HG03095 (cell line): ENCODE measurements around the gene KIF13A.
"Not testable (repeated sequence)": the region's sequence is repeated elsewhere in the genome, so short reads cannot be mapped to it uniquely, and the experiment has no call there.

Experiments used
- ATAC-seq: cut with Tn5 transposase; IDR thresholded peaks from one replicate; pipeline ENCODE4 v1.9.1; 2021; ENCODE audit warnings: moderate library complexity; ENCODE audit not compliant: unreplicated experiment

Gene KIF13A

DNA sequence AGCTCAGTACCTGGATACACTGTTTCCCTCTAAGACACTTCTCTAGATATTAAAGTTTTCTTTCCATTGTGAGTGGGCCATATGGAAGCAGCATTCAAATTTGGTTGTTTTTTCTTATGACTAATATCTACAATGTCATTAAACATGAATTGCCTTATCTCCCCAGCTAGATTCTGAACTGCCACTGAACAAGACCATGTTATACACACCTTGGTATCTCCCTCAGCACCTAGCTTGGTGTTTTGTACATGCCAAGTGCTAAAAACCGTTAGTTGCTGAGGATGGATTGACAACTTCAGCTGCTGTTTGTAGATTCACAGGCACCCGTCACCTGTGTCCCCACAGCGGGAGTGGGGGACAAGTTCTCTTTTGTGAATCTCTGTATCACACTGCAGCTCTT is 131.1 kb downstream of the KIF13A start:
- no peak for ATAC-seq

DNA sequence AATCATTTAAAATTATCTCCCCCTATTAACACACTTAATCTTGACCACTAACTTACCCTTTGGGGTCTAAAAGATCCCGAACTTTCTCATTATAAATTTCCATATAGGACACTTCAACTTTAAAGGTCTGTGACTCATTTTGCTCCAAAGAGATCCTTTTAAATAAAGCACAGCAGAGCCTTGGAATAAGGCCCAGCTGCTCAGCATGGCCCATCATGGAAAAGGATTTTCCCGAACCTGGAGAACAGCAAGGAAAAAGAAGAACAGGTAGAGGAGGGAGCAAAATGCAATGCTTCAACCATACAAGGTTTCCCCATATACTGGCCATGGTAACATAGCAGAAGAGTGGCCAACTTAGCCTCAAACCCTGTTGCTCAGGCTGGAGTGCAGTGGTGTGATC is 132.1 kb downstream of the KIF13A start:
- no peak for ATAC-seq

DNA sequence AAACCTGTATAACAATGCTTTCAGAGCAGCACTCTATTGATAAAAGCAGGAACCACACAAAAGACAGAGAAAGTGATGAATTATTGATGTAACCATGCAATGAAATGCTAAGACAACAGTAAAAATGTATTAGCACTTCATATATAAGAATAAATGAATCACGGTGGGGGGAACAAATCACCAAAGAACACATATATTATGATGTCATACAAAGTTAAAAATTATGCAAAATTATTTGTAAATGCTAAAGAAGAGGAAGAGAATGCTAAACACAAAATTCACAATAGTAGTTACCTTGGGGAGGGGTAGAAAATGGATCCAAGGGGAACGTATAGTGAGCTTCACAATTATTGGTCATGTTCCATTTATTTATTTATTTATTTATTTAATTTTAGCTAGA is 133.9 kb downstream of the KIF13A start:
- ATAC-seq = no peak

DNA sequence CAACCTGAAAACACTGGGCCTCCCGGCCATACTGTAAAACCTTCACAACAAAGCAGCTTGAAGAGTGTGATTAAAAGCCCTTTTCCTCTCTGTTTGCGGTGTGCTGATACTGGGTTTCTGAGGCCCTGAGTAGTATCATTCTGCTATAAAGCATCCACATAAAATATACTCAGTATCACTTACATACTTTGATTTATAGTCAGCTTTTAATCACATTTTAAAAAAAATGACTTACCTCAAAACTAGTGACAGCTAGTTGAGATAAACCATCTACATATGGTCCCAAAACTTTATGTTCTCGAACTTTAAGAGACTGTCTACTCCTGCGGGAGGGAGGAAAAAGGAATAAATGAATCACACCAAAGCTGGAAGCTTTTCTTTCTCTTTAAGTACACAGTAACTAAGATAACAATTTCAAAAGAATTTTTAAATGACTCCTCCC is 135.7 kb downstream of the KIF13A start:
- ATAC-seq = no peak

DNA sequence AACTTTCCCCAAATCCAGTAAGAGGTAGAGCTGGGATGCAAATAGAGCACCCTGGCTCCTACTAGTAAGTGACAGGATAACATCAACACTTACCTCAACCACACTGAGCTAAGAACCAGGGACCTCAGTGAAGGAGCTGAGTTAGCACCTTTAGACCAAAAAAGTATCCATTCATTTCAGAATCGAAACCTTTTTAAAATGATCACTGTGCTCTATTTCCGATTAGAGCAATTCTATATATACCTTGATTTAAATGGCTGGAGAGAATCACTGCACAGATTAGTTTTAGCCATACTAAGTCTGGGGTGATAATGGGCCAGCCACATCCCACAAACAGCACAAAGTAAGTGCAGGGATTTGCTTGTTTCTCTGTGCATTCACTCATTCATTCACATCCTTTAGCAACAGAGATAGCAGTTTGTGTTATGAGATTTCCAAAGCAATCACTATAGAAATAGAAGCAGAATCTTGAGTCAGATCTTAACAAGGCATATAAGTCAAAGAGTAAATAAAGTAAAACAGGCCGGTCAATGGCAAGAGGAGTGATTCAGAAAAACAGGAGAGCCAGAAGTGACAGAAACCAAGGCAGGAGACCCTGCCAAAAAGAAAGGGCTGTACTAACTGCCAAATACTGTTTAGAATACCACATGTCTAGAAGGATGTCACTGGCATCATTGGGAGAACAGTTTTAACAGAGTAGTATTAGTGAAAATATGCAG is 136.3 kb downstream of the KIF13A start:
- ATAC-seq = no peak

DNA sequence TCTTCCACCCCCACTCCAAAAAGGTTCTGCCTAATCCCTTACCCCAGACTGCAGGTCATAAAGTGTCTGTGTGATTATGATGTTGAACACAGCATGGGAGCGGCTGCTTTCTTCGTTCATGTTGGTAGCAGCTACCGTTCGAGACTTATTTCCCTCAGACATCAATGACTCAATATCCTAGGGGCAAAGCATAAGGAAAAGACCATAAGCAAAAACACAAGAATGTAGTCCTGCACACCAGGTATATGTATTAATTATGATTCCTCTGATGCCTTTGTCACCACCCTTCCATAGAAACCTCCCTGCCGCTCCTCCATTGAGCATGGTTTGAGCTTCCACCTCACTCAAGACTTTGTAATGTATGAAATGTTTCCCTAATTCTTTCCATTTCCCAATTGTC is 137.2 kb downstream of the KIF13A start:
- ATAC-seq = no peak

DNA sequence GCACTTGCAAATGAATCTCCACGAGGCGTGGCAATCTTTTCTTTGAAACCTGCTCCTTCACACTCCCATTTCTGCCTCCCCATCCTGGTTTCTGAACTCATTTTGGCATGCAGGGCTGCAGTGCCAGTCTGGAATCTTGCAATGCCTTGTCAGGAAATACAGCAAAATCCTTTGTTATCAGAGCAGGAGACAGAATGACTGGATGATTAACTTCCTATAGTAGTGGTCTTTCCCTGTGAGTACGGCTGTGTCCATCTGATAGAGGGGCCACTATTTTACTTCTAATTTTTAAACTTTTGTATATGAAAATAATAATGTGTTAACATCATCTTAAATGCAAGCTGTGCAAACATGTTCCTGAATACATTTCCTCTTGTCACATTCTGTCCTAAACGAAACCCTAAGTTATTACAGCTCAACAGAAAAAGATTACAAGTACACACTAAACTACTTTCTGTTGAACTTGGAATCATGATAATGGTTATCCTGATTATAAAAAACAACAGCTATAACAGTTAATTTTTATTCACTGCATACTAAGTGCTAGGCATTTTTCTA is 140.2 kb downstream of the KIF13A start:
- ATAC-seq = no peak

DNA sequence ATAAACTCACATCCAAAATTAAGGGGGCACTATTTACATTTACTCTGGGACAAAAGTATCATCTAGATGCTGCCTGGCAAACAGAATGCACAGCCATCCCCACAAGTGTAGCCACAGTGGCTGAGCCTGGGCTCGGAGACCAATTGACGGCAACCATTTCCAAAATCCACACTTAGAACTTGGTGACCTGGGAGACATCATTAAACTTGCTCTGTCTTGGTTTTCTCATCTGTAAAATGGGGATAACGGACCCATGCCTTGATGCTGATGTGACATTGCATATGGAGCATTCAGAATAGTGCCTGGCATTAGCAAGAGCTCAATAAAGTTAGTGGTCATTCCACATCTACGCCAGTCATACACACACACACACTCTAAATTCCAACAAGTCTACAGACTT is 140.7 kb downstream of the KIF13A start:
- ATAC-seq = no peak

DNA sequence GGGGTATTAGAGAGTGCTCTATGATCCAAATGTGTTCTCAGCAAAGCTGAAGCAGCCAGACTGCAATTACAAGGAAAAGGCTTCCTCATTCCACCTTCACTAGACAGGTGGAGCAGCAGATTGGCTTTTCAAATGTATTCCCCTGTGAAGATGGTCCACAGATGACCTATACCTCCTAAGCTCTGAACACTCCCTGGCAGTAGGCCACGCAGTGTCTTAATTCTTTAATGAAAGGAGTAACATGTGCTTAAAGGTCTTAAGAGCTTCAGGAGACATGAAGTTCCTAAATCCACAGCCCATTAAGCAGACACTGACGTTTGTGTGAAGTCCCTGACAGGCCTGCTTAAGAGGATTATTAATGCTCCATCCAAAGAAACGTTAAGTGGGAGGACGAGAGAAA is 141.8 kb downstream of the KIF13A start:
- ATAC-seq = no peak

DNA sequence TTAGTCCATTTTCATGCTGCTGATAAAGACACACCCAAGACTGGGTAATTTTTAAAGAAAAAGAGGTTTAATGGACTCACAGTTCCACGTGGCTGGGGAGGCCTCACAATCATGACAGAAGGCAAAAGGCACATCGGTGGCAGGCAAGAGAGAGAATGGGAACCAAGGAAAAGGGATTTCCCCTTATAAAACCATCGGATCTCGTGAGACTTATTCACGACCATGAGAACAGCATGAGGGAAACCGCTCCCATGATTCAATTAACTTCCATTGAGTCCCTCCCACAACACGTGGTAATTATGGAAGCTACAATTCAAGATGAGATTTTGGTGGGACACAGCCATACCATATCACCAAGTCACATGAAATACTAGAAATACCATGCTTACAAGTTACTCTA is 142.5 kb downstream of the KIF13A start:
- not testable (repeated sequence) for ATAC-seq

DNA sequence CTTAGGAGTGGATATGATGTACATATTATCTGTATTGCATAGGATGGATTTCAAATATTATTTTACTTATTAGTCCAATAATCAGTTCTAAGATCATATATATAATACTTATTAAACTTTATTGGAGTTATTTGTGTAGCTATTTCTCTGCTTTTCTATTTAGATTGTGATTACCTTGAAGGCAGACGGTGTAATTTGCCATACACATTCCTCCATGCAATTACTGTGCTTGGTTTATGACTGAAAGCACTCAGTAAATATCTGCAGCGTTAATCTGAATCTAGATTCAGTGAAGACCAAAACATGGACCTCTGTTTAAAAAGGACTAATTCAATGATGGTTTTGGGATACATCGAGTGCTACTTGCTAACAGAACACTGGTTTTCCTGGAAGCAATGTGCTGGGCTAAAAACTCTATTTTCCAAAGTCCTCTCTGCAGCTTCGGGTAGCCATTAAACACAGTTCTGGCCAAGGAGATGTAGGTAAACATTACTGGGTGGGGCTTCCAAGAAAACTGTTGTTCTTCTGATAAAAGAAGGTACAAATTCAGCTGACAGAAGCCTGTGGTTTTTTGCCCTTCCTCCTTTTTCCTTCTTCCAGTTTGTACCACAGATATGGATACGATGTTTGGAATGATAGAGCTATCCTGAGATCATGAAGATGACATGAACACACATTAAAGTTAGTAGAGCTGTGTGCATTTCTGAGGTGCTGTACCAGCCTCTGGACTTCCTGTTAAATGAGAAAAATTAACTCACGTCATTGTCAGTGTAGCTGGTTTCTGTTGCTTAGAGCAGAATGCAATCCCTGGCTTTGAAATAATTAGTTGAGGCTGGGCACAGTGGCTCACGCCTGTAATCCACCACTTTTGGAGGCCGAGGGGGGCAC is 144.3 kb downstream of the KIF13A start:
- no peak for ATAC-seq

DNA sequence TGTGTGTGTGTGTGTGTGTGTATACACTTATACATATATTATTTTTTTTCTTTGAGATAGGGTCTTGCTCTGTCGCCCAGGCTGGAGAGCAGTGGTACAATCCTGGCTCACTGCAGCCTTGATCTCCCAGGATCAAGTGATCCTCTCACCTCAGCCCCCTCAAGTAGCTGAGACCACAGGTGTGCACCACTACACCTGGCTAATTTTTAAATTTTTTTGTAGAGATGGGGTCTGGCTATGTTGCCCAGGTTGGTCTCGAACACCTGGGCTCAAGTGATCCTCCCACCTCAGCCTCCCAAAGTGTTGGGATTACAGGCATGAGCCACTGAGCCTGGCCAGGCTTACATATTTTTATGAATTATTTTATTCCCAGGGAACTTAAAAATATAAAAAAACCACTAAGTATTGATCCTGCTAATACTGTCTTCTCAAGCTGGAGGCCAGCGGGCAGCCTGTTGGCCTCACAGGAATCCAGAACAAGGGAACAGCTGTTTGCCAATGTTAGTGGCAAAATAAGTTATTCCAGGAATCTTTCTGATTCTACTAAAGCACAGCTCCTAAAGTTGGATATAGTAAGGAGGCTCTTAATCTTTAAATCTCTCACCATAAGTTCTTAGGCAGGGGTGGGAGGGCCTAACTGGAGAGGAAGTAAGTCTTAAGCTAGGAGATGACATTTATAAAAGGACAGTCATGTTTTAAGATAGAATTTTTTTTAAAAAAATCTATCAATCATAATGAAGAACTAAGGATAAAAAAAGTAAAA is 145.2 kb downstream of the KIF13A start:
- no peak for ATAC-seq

DNA sequence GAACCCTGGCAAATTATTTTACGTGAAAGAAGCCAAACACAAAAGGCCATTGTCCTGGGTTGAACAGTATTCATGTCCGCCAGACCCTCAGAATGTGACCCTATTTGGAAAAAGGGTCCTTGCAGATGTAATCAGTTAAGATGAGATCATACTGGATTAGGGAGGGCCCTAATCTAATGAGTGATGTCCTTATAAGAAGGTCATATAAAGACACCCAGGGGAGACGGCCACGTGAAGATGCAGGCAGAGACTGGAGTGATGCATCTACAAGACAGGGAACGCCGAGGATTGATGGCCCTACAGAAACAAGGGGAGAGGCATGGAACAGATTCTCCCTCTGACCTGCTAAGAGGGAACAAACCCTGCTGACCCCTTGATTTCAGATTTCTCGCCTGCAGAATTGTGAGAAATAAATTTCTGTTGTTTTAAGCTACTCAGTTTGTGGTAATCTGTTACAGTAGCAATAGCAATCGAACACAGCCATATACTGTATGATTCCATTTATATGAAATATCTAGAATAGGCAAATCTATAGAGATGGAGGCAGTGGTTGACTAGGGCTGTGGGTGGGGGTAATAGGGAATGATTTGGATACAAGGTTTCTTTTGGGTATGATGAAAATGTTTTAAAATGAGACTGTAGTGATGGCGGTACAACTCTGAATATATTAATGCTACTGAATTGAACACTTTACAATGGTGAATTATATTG is 147.8 kb downstream of the KIF13A start:
- no peak for ATAC-seq

DNA sequence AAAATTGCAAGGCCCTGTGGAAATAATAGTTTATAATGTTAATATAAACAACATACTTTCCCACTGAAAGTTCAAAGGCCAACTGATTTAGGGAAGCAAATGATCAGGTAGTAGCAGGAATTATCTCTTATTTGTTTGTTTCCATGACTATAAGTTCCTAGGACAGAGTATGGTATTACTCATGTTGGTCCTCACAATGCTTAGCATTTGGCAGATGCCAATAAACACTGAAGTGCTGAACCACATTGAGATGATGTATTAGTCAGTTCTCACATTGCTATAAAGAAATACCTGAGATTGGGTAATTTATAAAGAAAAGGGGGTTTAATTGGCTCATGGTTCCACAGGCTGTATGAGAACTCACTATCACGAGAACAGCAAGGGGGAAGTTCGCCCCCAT is 151.1 kb downstream of the KIF13A start:
- no peak for ATAC-seq

DNA sequence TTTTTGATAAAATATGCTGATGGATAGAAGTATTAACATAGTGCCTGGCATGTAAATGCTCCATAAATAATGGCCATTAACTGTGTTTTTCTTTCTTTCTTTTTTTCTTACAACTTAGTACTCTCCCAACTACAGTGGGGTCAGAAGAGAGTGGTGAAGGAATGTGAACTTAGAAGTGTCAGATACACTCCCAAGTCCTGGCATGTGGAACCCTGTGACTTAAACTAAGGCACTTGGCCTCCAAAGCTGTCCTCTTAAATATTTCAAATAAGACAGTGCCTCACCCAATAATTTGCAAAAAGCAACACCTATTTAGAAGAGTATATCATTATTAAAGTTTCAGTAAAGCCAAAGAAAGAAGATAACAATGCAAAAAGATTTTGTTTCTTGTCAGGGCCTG is 151.7 kb downstream of the KIF13A start:
- no peak for ATAC-seq

DNA sequence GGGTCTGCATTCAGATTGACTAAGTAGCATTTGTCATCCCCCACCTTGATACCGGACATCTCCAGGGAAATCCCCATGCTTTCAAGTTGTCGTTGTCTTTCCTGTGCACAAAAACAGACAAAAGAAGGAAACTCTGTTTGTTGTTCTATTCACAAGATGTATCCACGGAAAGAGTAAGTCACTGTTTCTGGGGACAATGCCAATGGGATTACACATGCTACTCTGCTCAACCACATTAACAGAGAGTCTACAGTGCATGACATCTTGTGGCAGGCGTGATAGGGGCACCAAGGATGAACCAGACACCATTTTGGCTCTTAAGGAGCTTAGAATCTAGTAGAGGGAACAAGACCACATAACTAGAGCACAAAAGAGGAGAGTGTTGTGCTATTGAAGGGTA is 156.3 kb downstream of the KIF13A start:
- ATAC-seq = no peak

DNA sequence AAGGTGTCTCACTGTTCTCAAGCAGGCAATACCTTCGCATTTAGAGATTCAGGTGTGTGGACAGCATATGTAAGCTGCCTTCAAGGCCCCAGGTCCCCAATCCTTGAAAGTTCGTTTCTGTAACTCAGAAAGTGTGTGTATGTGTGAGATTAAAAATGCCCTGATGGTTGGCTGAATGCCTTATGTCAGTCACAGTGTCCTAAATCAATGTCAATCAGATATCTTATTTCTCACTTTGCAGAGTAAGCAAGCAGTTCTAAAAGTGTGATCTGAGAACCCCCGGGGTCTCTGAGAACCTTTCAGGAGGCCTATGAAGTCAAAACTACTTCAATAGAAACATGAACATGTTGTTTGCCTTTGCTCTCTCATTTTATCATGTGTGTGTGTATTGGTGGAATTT is 157.5 kb downstream of the KIF13A start:
- no peak for ATAC-seq

DNA sequence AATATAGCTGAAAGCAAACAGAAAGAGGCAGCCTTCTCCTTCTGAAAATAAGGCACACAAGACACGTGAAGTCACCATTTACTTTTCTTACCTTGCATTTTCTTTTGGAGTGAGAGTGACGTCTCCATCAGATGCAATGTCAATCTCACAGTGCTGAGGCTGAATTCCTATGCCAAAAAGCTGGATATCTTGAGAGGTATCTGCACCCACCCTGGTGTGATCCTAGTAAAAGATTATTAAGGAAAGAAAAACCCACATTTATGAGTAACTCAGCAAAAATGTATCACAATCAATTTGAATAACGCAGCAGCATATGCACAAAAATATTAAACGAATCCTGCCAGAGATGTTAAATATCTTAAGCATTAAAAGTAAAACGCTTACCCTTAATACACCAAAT is 159.3 kb downstream of the KIF13A start:
- ATAC-seq = no peak

DNA sequence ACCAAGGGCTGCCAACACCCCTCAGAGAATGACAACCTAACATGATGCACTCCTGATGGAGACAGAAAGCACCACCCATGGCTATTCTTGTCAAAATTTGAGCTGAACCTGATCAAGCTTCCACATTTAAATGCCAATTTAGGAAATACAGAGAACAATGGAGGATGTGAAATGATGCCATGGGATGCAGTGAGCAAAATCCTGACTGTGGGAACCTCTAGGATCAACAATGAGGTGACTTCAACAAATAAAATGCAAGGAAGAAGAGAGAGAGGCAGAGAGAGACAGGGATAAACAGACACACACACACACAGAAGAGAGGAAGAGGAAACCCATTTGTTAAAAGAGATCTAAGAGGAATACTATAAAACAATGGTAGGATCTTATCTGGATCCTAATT is 161.1 kb downstream of the KIF13A start:
- ATAC-seq = no peak

DNA sequence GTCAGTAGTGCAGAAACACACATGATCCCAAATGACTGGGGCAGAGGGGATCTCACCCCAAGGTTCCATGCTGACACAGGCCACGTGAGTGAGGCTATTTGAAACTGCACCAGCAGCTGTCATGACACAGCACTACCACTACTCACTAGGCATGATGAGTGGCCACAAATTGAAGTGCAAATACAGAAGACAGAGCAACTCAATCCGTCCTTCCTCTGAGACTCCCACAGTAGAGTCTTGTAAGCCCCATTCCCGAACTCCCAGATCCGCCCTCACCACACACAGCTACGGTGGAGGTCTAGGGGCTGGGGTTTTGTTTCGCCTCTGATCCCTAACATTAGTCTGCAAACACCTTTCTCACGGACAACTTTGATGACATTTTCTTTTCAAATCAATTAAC is 167.4 kb downstream of the KIF13A start:
- no peak for ATAC-seq

DNA sequence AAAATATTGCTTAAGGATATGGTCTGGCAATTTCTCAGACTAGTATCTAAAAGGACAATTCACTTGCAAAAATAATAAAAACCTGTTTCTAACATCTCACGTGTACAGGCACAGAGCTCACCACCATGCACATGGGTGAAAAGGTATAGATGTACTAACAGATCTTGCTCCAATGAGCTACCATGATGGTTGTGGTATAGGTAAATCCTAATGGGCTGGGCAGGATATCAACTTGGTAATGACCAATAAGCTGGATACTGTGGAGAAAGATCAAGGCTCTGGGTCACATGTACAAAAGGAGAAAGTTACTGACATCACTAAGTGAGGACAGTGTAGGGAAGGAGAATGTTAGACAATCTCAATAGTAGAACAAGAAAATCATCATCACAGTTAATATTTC is 169.7 kb downstream of the KIF13A start:
- ATAC-seq = no peak
